SJSA1 (cell line): ENCODE measurements around the gene GNA12. TPM values are rescaled to one million over a fixed set of nuclear protein-coding genes. Genes with fewer than 3 reads are reported as not detected.
"Not testable (repeated sequence)": the region's sequence is repeated elsewhere in the genome, so short reads cannot be mapped to it uniquely, and the experiment has no call there.

Experiments
- DNase-seq, 2 experiments: peaks; one replicate each; pipeline ENCODE4 v3.0.0-alpha.2; 2015 to 2020; ENCODE audit warnings: low spot score in 2 of 2, low read depth in 1 of 2
- H3K27ac ChIP-seq: fragments of 250-450 bp; sonication (Bioruptor Pico); 2 replicates; pipeline ENCODE4 v1.5.1; 2020; ENCODE audit warnings: mild to moderate bottlenecking, moderate library complexity
- H3K27me3 ChIP-seq: fragments of 250-450 bp; sonication (Bioruptor Pico); replicated peaks from 2 replicates; pipeline ENCODE4 v1.5.1; 2020; ENCODE audit warnings: mild to moderate bottlenecking, moderate library complexity
- H3K36me3 ChIP-seq: fragments of 250-450 bp; sonication (Bioruptor Pico); 2 replicates; pipeline ENCODE4 v1.5.1; 2020; ENCODE audit warnings: mild to moderate bottlenecking
- H3K4me1 ChIP-seq: fragments of 250-450 bp; sonication (Bioruptor Pico); replicated peaks from 2 replicates; pipeline ENCODE4 v1.6.1; 2021; ENCODE audit warnings: mild to moderate bottlenecking
- H3K4me3 ChIP-seq: fragments of 250-450 bp; sonication (Bioruptor Pico); 2 replicates; pipeline ENCODE4 v1.5.1; 2020; ENCODE audit warnings: mild to moderate bottlenecking
- H3K9me3 ChIP-seq: fragments of 250-450 bp; sonication (Bioruptor Pico); replicated peaks from 2 replicates; pipeline ENCODE4 v1.5.1; 2020; ENCODE audit warnings: mild to moderate bottlenecking
- total RNA-seq: library from RNA; depleted of rRNA; stranded (reverse); fragments of >200 nt; shearing (Covaris generic); gene quantifications from 2 replicates; pipeline ENCODE4 v1.2.3, GENCODE V29; 2014; rRNA removed

GNA12 gene
- total RNA-seq, 1 experiment from 2014 or later: 31.2 TPM

DNA sequence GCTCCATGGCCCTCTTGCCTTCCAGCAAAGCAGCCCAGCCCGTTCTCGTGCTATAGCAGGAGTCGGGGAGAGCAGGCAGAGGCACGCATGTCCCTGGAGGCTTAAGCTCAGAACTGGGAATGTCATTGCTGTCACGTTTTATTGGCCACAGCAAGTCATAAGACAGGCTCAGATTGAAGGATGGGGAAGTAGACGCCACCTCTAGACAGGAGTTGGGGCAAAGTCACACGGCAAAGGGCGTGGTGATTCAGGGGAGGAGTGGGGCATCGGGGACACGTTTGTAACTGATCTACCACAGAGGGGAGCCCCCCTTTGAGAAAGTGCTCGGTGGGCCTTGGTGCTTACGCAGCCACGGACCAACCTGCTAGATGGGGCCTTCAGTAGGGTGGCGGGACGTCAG lies 165.7 kb downstream of the GNA12 start:
- not testable (repeated sequence) for H3K4me1 ChIP-seq, H3K27me3 ChIP-seq, DNase-seq, H3K36me3 ChIP-seq, H3K4me3 ChIP-seq, H3K27ac ChIP-seq, H3K9me3 ChIP-seq

Other genes starting within 250 kb of the GNA12 start
- 24.3 and 25.2 TPM in 2 replicates for gene TTYH3, start 212.3 kb downstream of the GNA12 start, total RNA-seq
- 1.3 TPM in 1 of 2 replicates, not detected in the other for gene AMZ1, start 156.1 kb downstream of the GNA12 start, total RNA-seq
- gene CARD11, start 199.6 kb upstream of the GNA12 start, total RNA-seq: 0.22 and 0.50 TPM in 2 replicates